CD4-positive, alpha-beta T cell treated with Interleukin-17A for 4 hours (primary cell): ENCODE data around the gene ATP8B1.

Experiments
- DNase-seq: peaks from one replicate; pipeline ENCODE4 v3.0.0-alpha.2; 2020; ENCODE audit warnings: mixed read lengths

Gene ATP8B1

GRCh38 chr18:57715671-57716070 is 87.4 kb downstream of the ATP8B1 start:
- DNase-seq: no peak

GRCh38 chr18:57715073-57715472 is 88.0 kb downstream of the ATP8B1 start:
- no peak for DNase-seq

- DNase-seq: no peak
Measured at GRCh38 chr18:57710226-57710625, 92.9 kb downstream of the ATP8B1 start.

- no peak for DNase-seq
Measured at GRCh38 chr18:57709335-57709734, 93.8 kb downstream of the ATP8B1 start.

- no peak for DNase-seq
Measured at GRCh38 chr18:57708288-57708687, 94.8 kb downstream of the ATP8B1 start.

GRCh38 chr18:57705832-57706595 is 97.1 kb downstream of the ATP8B1 start:
- no peak for DNase-seq

GRCh38 chr18:57705011-57705410 is 98.1 kb downstream of the ATP8B1 start:
- no peak for DNase-seq

- DNase-seq: no peak
Measured at GRCh38 chr18:57698571-57699276, 104.4 kb downstream of the ATP8B1 start.

- DNase-seq: no peak
Measured at GRCh38 chr18:57697426-57697825, 105.7 kb downstream of the ATP8B1 start.

GRCh38 chr18:57696271-57696670 is 106.8 kb downstream of the ATP8B1 start:
- no peak for DNase-seq

GRCh38 chr18:57691363-57691762 is 111.8 kb downstream of the ATP8B1 start:
- no peak for DNase-seq

- no peak for DNase-seq
Measured at GRCh38 chr18:57687970-57688369, 115.1 kb downstream of the ATP8B1 start.

- DNase-seq: no peak
Measured at GRCh38 chr18:57683470-57683869, 119.6 kb downstream of the ATP8B1 start.

- no peak for DNase-seq
Measured at GRCh38 chr18:57677262-57678211, 125.6 kb downstream of the ATP8B1 start.

- DNase-seq: no peak
Measured at GRCh38 chr18:57674891-57675290, 128.2 kb downstream of the ATP8B1 start.

- DNase-seq: no peak
Measured at GRCh38 chr18:57670046-57670445, 133.1 kb downstream of the ATP8B1 start.

GRCh38 chr18:57668021-57668420 is 135.1 kb downstream of the ATP8B1 start:
- no peak for DNase-seq

- no peak for DNase-seq
Measured at GRCh38 chr18:57666818-57667497, 136.2 kb downstream of the ATP8B1 start.

- DNase-seq: no peak
Measured at GRCh38 chr18:57664568-57665165, 138.4 kb downstream of the ATP8B1 start.

GRCh38 chr18:57660961-57661360 is 142.2 kb downstream of the ATP8B1 start:
- DNase-seq: no peak

GRCh38 chr18:57659460-57660102 is 143.5 kb downstream of the ATP8B1 start:
- no peak for DNase-seq

- no peak for DNase-seq
Measured at GRCh38 chr18:57657542-57657941, 145.6 kb downstream of the ATP8B1 start.
